PC-3 (cell line): ENCODE data around the gene CATSPERE. TPM values are rescaled to one million over a fixed set of nuclear protein-coding genes. Genes with fewer than 3 reads are reported as not detected.
"Not testable (repeated sequence)": the region's sequence is repeated elsewhere in the genome, so short reads cannot be mapped to it uniquely, and the experiment has no call there.

Experiments
- ATAC-seq: fragments of 200-7000 bp; cut with Tn5 transposase; 2 replicates; pipeline ENCODE4 v1.9.1; 2020; ENCODE audit warnings: mild to moderate bottlenecking, moderate library complexity
- BruUV-seq: library from RNA; stranded (reverse); fragments of 400-500 nt; replicated peaks from 2 replicates; lab custom pipeline; 2021; lab: Mats Ljungman, UMichigan
- CTCF ChIA-PET: fragments of 300-600 bp; sonication (Branson Sonifier 250); formaldehyde crosslinking; loops from one replicate; lab custom pipeline; 2022; ENCODE audit warnings: antibody characterized with exemption; lab: Charles Lee
- POLR2A ChIA-PET: fragments of 300-600 bp; sonication (Branson Sonifier 250); formaldehyde crosslinking; loops from one replicate; lab custom pipeline; 2022; ENCODE audit warnings: antibody characterized with exemption; ENCODE audit not compliant: unreplicated experiment; lab: Charles Lee
- DNase-seq: peaks from one replicate; pipeline ENCODE4 v3.0.0-alpha.2; 2015
- H2AFZ ChIP-seq: fragments of 300-600 bp; sonication (generic); 2 replicates; pipeline ENCODE4 v1.6.0; 2016; ENCODE audit warnings: antibody characterized with exemption, low read length
- H3F3A ChIP-seq: fragments of 300-600 bp; sonication (generic); one replicate; pipeline ENCODE4 v1.6.0; 2017; ENCODE audit warnings: antibody characterized with exemption, low read length, control low read depth, mild to moderate bottlenecking; ENCODE audit not compliant: unreplicated experiment
- H3K27ac ChIP-seq: fragments of 300-600 bp; sonication (generic); 2 replicates; pipeline ENCODE4 v1.5.1; 2016; ENCODE audit warnings: mild to moderate bottlenecking, low read length
- H3K27me3 ChIP-seq: fragments of 300-600 bp; sonication (generic); 2 replicates; pipeline ENCODE4 v1.6.1; 2016; ENCODE audit warnings: low read length, mixed read lengths
- H3K36me3 ChIP-seq: fragments of 300-600 bp; sonication (generic); 2 replicates; pipeline ENCODE4 v1.6.1; 2016; ENCODE audit warnings: low read depth, mixed run types, low read length, mixed read lengths
- H3K4me1 ChIP-seq: fragments of 300-600 bp; sonication (generic); 2 replicates; pipeline ENCODE4 v1.5.1; 2016; ENCODE audit warnings: low read length; ENCODE audit not compliant: insufficient read depth
- H3K4me2 ChIP-seq: fragments of 300-600 bp; sonication (generic); 2 replicates; pipeline ENCODE4 v1.6.0; 2016; ENCODE audit warnings: low read length
- H3K4me3 ChIP-seq: fragments of 300-600 bp; sonication (generic); 2 replicates; pipeline ENCODE4 v1.5.1; 2016; ENCODE audit warnings: mild to moderate bottlenecking, low read length, mixed read lengths
- H3K79me2 ChIP-seq: fragments of 300-600 bp; sonication (generic); 2 replicates; pipeline ENCODE4 v1.6.1; 2017; ENCODE audit warnings: low read length, mixed read lengths
- H3K9ac ChIP-seq: fragments of 300-600 bp; sonication (generic); 2 replicates; pipeline ENCODE4 v1.6.0; 2016; ENCODE audit warnings: mild to moderate bottlenecking, low read length
- H3K9me2 ChIP-seq: fragments of 300-600 bp; sonication (generic); replicated peaks from 2 replicates; pipeline ENCODE4 v1.6.1; 2016; ENCODE audit warnings: mixed run types, low read length, mixed read lengths
- H3K9me3 ChIP-seq: fragments of 300-600 bp; sonication (generic); 2 replicates; pipeline ENCODE4 v1.6.1; 2016; ENCODE audit warnings: low read length, mixed read lengths
- H4K20me1 ChIP-seq: fragments of 300-600 bp; sonication (generic); 2 replicates; pipeline ENCODE4 v1.6.1; 2016; ENCODE audit warnings: low read length, mixed read lengths
- EZH2 ChIP-seq: fragments of 300-600 bp; sonication (generic); IDR thresholded peaks from one replicate; pipeline ENCODE4 v1.6.1; 2017; ENCODE audit warnings: antibody characterized with exemption, mild to moderate bottlenecking, low read length; ENCODE audit not compliant: unreplicated experiment
- EZH2phosphoT487 ChIP-seq: fragments of 300-600 bp; sonication (generic); IDR thresholded peaks from 2 replicates; pipeline ENCODE4 v1.6.1; 2018; ENCODE audit warnings: mild to moderate bottlenecking, antibody characterized with exemption, low read length, borderline replicate concordance
- intact Hi-C: fragments of 100-400 bp; cut with micrococcal nuclease; formaldehyde crosslinking; loops from 2 replicates; pipeline ENCODE4 v1.9.0; 2023
- total RNA-seq: library from RNA; depleted of rRNA; stranded (reverse); fragments of >200 nt; gene quantifications from 2 replicates; pipeline ENCODE4 v1.2.3, GENCODE V29; 2014; rRNA removed
- TF ChIP-seq, protein P1 (sequence below): fragments of 300-600 bp; sonication (generic); conservative IDR thresholded peaks from 2 replicates; pipeline ENCODE4 v1.5.1; 2017; ENCODE audit warnings: antibody characterized with exemption, low read depth, mild to moderate bottlenecking, low read length

Gene CATSPERE
- total RNA-seq, 1 experiment from 2014 or later = not detected

DNA sequence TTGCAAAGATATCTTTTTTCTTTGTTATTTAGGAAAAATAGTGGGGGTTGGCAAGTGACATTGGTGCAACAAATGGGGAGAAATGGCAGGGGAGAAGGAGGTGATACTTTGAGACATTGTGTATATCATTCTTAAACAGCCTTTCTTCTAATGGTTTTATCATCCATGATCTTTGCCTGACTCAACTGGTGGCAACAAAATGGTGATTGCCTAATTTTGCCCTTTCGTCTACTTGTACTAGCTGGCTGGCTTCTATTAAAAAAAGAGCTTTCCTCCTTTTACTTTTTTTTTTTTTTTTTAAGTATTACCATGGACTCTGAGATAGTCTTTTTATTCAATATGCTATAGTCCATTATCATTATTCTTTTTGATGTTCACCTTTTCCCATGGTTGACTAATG lies 219.6 kb downstream of the CATSPERE start:
- no peak overlapping the region for H3K9ac ChIP-seq
- ChIA-PET POLR2A (no interaction called here), CTCF (no interaction called here)
- no peak overlapping the region for H3K4me3 ChIP-seq
- no peaks in the 10 kb centered on the region for H3F3A ChIP-seq
- no peak overlapping the region for H2AFZ ChIP-seq
- peaks cover 48% of the 10 kb centered on the region for H3K79me2 ChIP-seq
- no peaks in the 10 kb centered on the region for H3K27me3 ChIP-seq
- ATAC-seq = no peak
- DNase-seq = no peak
- intact Hi-C loops = no loop called here
- no peaks in the 10 kb centered on the region for H3K9me3 ChIP-seq
- H3K36me3 ChIP-seq = no peaks in the 10 kb centered on the region
- no peaks in the 10 kb centered on the region for H3K4me1 ChIP-seq
- H3K9me2 ChIP-seq = no peaks in the 10 kb centered on the region
- no peak overlapping the region for H3K27ac ChIP-seq
- TF ChIP-seq EZH2 (no peak), EZH2phosphoT487 (no peak)
- TF ChIP-seq, protein P1, sequence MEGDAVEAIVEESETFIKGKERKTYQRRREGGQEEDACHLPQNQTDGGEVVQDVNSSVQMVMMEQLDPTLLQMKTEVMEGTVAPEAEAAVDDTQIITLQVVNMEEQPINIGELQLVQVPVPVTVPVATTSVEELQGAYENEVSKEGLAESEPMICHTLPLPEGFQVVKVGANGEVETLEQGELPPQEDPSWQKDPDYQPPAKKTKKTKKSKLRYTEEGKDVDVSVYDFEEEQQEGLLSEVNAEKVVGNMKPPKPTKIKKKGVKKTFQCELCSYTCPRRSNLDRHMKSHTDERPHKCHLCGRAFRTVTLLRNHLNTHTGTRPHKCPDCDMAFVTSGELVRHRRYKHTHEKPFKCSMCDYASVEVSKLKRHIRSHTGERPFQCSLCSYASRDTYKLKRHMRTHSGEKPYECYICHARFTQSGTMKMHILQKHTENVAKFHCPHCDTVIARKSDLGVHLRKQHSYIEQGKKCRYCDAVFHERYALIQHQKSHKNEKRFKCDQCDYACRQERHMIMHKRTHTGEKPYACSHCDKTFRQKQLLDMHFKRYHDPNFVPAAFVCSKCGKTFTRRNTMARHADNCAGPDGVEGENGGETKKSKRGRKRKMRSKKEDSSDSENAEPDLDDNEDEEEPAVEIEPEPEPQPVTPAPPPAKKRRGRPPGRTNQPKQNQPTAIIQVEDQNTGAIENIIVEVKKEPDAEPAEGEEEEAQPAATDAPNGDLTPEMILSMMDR = no peak
- H3K4me2 ChIP-seq = no peak overlapping the region
- H4K20me1 ChIP-seq = no peaks in the 10 kb centered on the region
- BruUV-seq = no TSS peak

DNA sequence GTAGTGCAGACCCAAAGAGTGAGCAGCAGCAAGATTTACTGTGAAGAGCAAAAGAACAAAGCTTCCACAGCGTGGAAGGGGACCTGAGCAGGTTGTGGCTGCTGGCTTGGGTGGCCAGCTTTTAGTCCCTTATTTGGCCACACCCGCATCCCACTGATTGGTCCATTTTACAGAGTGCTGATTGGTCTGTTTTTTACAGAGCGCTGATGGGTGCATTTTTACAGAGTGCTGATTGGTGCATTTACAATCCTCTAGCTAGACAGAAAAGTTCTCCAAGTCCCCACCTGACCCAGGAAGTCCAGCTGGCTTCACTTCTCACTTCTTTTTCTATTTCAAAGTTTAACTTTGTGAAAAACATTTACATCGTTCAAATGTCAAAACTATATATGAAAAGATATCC lies 221.0 kb downstream of the CATSPERE start:
- BruUV-seq, H3F3A ChIP-seq, H4K20me1 ChIP-seq, DNase-seq, POLR2A ChIA-PET, ATAC-seq, H3K27ac ChIP-seq, H3K4me3 ChIP-seq, H3K9me2 ChIP-seq, H3K27me3 ChIP-seq, intact Hi-C loops, H2AFZ ChIP-seq, H3K9me3 ChIP-seq, H3K9ac ChIP-seq, CTCF ChIA-PET, H3K36me3 ChIP-seq, H3K4me2 ChIP-seq, H3K4me1 ChIP-seq: not testable (repeated sequence)
- peaks cover 39% of the 10 kb centered on the region; the same call in 1 of the 2 replicates for H3K79me2 ChIP-seq

Other genes with a start within 250 kb of the CATSPERE start
- 55.0 and 58.2 TPM in 2 replicates for gene ADSS2, start 9.4 kb upstream of the CATSPERE start, total RNA-seq
- 58.7 and 81.8 TPM in 2 replicates for gene DESI2, start 191.9 kb downstream of the CATSPERE start, total RNA-seq